ENCODE data around the gene SEC61A2. TPM values are rescaled to one million over a fixed set of nuclear protein-coding genes. Genes with fewer than 3 reads are reported as not detected.

The SEC61A2 gene
- total RNA-seq, 2 donors from 2014 or later: 2.9 to 13.5 TPM

GRCh38 chr10:12189426-12189825 is 59.9 kb downstream of the SEC61A2 start:
- H3K4me1 ChIP-seq (replicated peaks): no peaks in the 10 kb centered on the region
- 96% methylated on average over 10 of the region's 10 CpGs for WGBS
- no peaks in the 10 kb centered on the region for H3K9me3 ChIP-seq
- peaks cover 0 to 5% of the 10 kb centered on the region in 2 donors for H3K36me3 ChIP-seq
- no peak for DNase-seq (ENCODE audit: low spot score)
- TF ChIP-seq POLR2AphosphoS5 (IDR thresholded peaks at IDR 0.05): no peak
- TF ChIP-seq, protein P1, sequence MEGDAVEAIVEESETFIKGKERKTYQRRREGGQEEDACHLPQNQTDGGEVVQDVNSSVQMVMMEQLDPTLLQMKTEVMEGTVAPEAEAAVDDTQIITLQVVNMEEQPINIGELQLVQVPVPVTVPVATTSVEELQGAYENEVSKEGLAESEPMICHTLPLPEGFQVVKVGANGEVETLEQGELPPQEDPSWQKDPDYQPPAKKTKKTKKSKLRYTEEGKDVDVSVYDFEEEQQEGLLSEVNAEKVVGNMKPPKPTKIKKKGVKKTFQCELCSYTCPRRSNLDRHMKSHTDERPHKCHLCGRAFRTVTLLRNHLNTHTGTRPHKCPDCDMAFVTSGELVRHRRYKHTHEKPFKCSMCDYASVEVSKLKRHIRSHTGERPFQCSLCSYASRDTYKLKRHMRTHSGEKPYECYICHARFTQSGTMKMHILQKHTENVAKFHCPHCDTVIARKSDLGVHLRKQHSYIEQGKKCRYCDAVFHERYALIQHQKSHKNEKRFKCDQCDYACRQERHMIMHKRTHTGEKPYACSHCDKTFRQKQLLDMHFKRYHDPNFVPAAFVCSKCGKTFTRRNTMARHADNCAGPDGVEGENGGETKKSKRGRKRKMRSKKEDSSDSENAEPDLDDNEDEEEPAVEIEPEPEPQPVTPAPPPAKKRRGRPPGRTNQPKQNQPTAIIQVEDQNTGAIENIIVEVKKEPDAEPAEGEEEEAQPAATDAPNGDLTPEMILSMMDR (IDR thresholded peaks at IDR 0.05): no peak
- H3K27ac ChIP-seq: no peak overlapping the region
- intact Hi-C loops (cut with DNase I): no loop called here
- no peaks in the 10 kb centered on the region for H3K27me3 ChIP-seq (replicated peaks; ENCODE audit: insufficient read depth)
- H3K4me3 ChIP-seq: no peak overlapping the region

DNA sequence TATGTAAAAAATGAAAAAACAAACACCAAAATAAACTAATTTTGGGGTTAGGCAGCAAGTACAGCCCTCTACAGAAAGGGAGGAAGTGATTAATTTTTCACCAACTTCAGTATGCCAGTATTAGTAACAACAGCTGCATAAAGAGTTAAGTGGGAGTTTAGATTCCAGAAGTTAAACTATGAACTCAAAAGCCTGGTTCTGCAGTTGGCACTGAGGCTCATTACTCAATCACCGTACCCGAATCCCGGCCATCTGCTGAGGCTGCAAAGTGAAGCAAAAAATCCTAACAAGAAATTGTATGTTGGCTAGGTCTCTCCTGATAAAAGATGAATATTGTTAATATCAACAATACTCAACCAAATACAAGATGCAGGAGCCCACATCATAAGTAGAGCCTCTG is 62.2 kb downstream of the SEC61A2 start:
- TF ChIP-seq POLR2A (IDR thresholded peaks at IDR 0.05) (no peak), POLR2AphosphoS5 (IDR thresholded peaks at IDR 0.05) (no peak)
- TF ChIP-seq, protein P1 (IDR thresholded peaks at IDR 0.05): no peak
- H3K4me1 ChIP-seq (replicated peaks): no peaks in the 10 kb centered on the region
- 67% methylated on average over 3 of the region's 3 CpGs for WGBS
- no peaks in the 10 kb centered on the region for H3K27me3 ChIP-seq (replicated peaks; ENCODE audit: insufficient read depth)
- no peaks in the 10 kb centered on the region for H3K9me3 ChIP-seq
- no peak for DNase-seq (ENCODE audit: low spot score)
- H3K27ac ChIP-seq: no peak overlapping the region
- no peaks in the 10 kb centered on the region for H3K36me3 ChIP-seq
- H3K4me3 ChIP-seq: no peak overlapping the region
- intact Hi-C loops (cut with DNase I): no loop called here

DNA sequence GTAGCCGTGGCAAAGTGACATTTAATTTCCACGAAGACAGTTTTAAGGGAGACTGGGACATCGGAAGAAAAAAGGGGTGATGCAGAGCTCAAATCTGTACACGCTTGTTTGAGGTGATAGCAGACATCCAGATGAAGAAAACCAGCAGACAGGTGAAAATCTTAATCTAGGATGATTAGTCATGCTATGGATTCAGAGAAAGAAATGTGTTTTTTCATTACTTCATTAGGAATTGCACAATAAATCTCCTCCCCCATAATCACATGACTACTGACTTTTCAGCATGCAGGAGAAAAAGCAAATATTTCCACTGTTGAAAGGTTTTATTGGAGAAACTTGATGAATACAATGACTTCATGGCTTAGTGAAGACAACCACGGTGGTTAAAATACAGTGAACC is 63.7 kb downstream of the SEC61A2 start:
- intact Hi-C loops (cut with DNase I): no loop called here
- TF ChIP-seq, protein P1 (IDR thresholded peaks at IDR 0.05): no peak
- TF ChIP-seq POLR2AphosphoS5 (IDR thresholded peaks at IDR 0.05) (no peak), POLR2A (IDR thresholded peaks at IDR 0.05) (no peak)

GRCh38 chr10:12194752-12195271 is 65.3 kb downstream of the SEC61A2 start:
- Histone ChIP-seq H3K27ac (peak overlapping the region; percentile 92), H3K4me3 (peak overlapping the region; percentile 70 to 84), H3K27me3 (replicated peaks; ENCODE audit: insufficient read depth) (no peaks in the 10 kb centered on the region), H3K36me3 (no peaks in the 10 kb centered on the region), H3K9me3 (no peaks in the 10 kb centered on the region), H3K4me1 (replicated peaks) (peaks cover 3% of the 10 kb centered on the region)
- peak; percentile 28 for DNase-seq (ENCODE audit: low spot score)
- TF ChIP-seq POLR2A (IDR thresholded peaks at IDR 0.05): no peak
- TF ChIP-seq POLR2AphosphoS5 (IDR thresholded peaks at IDR 0.05): no peak
- TF ChIP-seq, protein P1 (IDR thresholded peaks at IDR 0.05): no peak
- intact Hi-C loops (cut with DNase I): no loop called here
- WGBS: 3% methylated on average over 27 of the region's 27 CpGs

More for the DNA sequence above, 63.7 kb downstream of the SEC61A2 start:
- Histone ChIP-seq H3K4me3 (no peak overlapping the region), H3K9me3 (no peaks in the 10 kb centered on the region), H3K36me3 (no peaks in the 10 kb centered on the region), H3K4me1 (replicated peaks) (peaks cover 3% of the 10 kb centered on the region), H3K27me3 (replicated peaks; ENCODE audit: insufficient read depth) (no peaks in the 10 kb centered on the region), H3K27ac (no peak overlapping the region)
- DNase-seq (ENCODE audit: low spot score): no peak
- 66% methylated on average over 5 of the region's 5 CpGs for WGBS

GRCh38 chr10:12195281-12195602 is 65.8 kb downstream of the SEC61A2 start:
- peaks cover 3% of the 10 kb centered on the region for H3K4me1 ChIP-seq (replicated peaks)
- intact Hi-C loops (cut with DNase I): no loop called here
- no peaks in the 10 kb centered on the region for H3K9me3 ChIP-seq
- peak overlapping the region; percentile 92 for H3K27ac ChIP-seq
- no peaks in the 10 kb centered on the region for H3K36me3 ChIP-seq
- no peak for TF ChIP-seq POLR2AphosphoS5 (IDR thresholded peaks at IDR 0.05)
- WGBS: under 1% methylated on average over 12 of the region's 12 CpGs
- peak overlapping the region; percentile 70 to 84 for H3K4me3 ChIP-seq
- no peak for DNase-seq (ENCODE audit: low spot score)
- no peaks in the 10 kb centered on the region for H3K27me3 ChIP-seq (replicated peaks; ENCODE audit: insufficient read depth)
